HAP-1 (cell line): ENCODE data around the gene CXCL17.

ENCODE experiments used
- DNase-seq, 2 experiments: peaks; one replicate each; pipeline ENCODE4 v3.0.0-alpha.2; 2016 to 2020; ENCODE audit warnings: low spot score in 2 of 2
- H3K27me3 ChIP-seq: fragments of 250-450 bp; sonication (Bioruptor Pico); 2 replicates; pipeline ENCODE4 v1.5.1; 2020; ENCODE audit warnings: low read depth, mild to moderate bottlenecking, moderate library complexity
- H3K36me3 ChIP-seq: fragments of 250-450 bp; sonication (Bioruptor Pico); replicated peaks from 2 replicates; pipeline ENCODE4 v1.5.1; 2020; ENCODE audit warnings: mild to moderate bottlenecking
- H3K4me1 ChIP-seq: fragments of 250-450 bp; sonication (Bioruptor Pico); 2 replicates; pipeline ENCODE4 v1.5.1; 2020; ENCODE audit warnings: mild to moderate bottlenecking
- H3K4me3 ChIP-seq: fragments of 250-450 bp; sonication (Bioruptor Pico); 2 replicates; pipeline ENCODE4 v1.5.1; 2020; ENCODE audit warnings: mild to moderate bottlenecking, moderate library complexity
- H3K9me3 ChIP-seq: fragments of 250-450 bp; sonication (Bioruptor Pico); 2 replicates; pipeline ENCODE4 v1.5.1; 2020; ENCODE audit warnings: mild to moderate bottlenecking, moderate library complexity
- in situ Hi-C: fragments of 300-500 bp; cut with MboI; formaldehyde crosslinking; loops from 3 replicates; pipeline ENCODE4 v1.14.3; 2020; ENCODE audit warnings: low sequenced_read_pairs, inconsistent platforms, mixed read lengths

CXCL17 gene

GRCh38 chr19:42392165-42392564 lies 50.6 kb downstream of the CXCL17 start:
- Histone ChIP-seq H3K36me3 (no peaks in the 10 kb centered on the region), H3K27me3 (peaks cover 20% of the 10 kb centered on the region), H3K4me3 (no peak overlapping the region), H3K9me3 (no peaks in the 10 kb centered on the region), H3K4me1 (peaks cover 4% of the 10 kb centered on the region; the same call in 1 of the 2 replicates)
- in situ Hi-C loops, result no loop called here
- no peak for DNase-seq

- Histone ChIP-seq H3K36me3 (no peaks in the 10 kb centered on the region), H3K4me1 (0 out of 2 replicates have a peak, but pooled peaks cover 4% of the 10 kb centered on the region), H3K27me3 (peaks cover 20% of the 10 kb centered on the region), H3K4me3 (no peak within 1 kb of the TSS), H3K9me3 (no peaks in the 10 kb centered on the region)
- DNase-seq, result no peak
- in situ Hi-C loops, result no loop called here
Measured at GRCh38 chr19:42389899-42390298, 52.8 kb downstream of the CXCL17 start, which contains the start of gene CNFN. Gene CNFN, minus strand, starts transcription at chr19:42390297. Its CDS starts 1,260 bp downstream, at chr19:42389037.

- H3K9me3 ChIP-seq, result no peaks in the 10 kb centered on the region
- H3K4me1 ChIP-seq, result 0 out of 2 replicates have a peak, but pooled peaks cover 4% of the 10 kb centered on the region
- peaks cover 20% of the 10 kb centered on the region for H3K27me3 ChIP-seq
- in situ Hi-C loops, result no loop called here
- H3K36me3 ChIP-seq, result no peaks in the 10 kb centered on the region
- DNase-seq, result no peak
- H3K4me3 ChIP-seq, result no peak overlapping the region
Measured at GRCh38 chr19:42388851-42389489, 53.8 kb downstream of the CXCL17 start.

- DNase-seq, result peak; percentile 80 to 86
- in situ Hi-C loops, result no loop called here
- Histone ChIP-seq H3K27me3 (peaks cover 20% of the 10 kb centered on the region), H3K36me3 (no peaks in the 10 kb centered on the region), H3K4me3 (peak overlapping the region; percentile 47), H3K9me3 (no peaks in the 10 kb centered on the region), H3K4me1 (0 out of 2 replicates have a peak, but pooled peaks cover 4% of the 10 kb centered on the region)
Measured at GRCh38 chr19:42386974-42387707, 55.6 kb downstream of the CXCL17 start.

GRCh38 chr19:42380155-42380554 lies 62.6 kb downstream of the CXCL17 start:
- Histone ChIP-seq H3K27me3 (peaks cover 13% of the 10 kb centered on the region), H3K4me1 (no peaks in the 10 kb centered on the region), H3K9me3 (no peaks in the 10 kb centered on the region), H3K36me3 (no peaks in the 10 kb centered on the region), H3K4me3 (no peak overlapping the region)
- DNase-seq, result no peak
- in situ Hi-C loops, result no loop called here
